A673 (cell line): ENCODE measurements around the gene FBXW8. TPM values are rescaled to one million over a fixed set of nuclear protein-coding genes. Genes with fewer than 3 reads are reported as not detected.

Source experiments
- BruUV-seq: library from RNA; stranded (reverse); fragments of 400-500 nt; replicated peaks from 2 replicates; lab custom pipeline; 2021; lab: Mats Ljungman, UMichigan
- CTCF ChIA-PET: fragments of 300-600 bp; sonication (Branson Sonifier 250); formaldehyde crosslinking; loops from one replicate; lab custom pipeline; 2022; ENCODE audit warnings: antibody characterized with exemption; lab: Charles Lee
- POLR2A ChIA-PET: fragments of 300-600 bp; sonication (Branson Sonifier 250); formaldehyde crosslinking; loops from one replicate; lab custom pipeline; 2022; ENCODE audit warnings: antibody characterized with exemption; ENCODE audit not compliant: low non-redundant PET; lab: Charles Lee
- DNase-seq: peaks from one replicate; pipeline ENCODE4 v3.0.0-alpha.2; 2015; ENCODE audit warnings: low spot score
- H3K27ac ChIP-seq: fragments of 200-600 bp; sonication (generic); 2 replicates; pipeline ENCODE4 v1.5.1; 2016; ENCODE audit warnings: mixed run types, low read depth, mild to moderate bottlenecking, mixed read lengths, antibody characterized with exemption, low read length; ENCODE audit not compliant: poor library complexity, severe bottlenecking
- H3K27me3 ChIP-seq: fragments of 200-600 bp; sonication (generic); replicated peaks from 2 replicates; pipeline ENCODE4 v1.6.1; 2017; ENCODE audit warnings: mixed run types, low read depth, mild to moderate bottlenecking, mixed read lengths, antibody characterized with exemption, low read length; ENCODE audit not compliant: insufficient read depth, poor library complexity
- H3K36me3 ChIP-seq: fragments of 200-600 bp; sonication (generic); 2 replicates; pipeline ENCODE4 v1.6.1; 2016; ENCODE audit warnings: mixed run types, mild to moderate bottlenecking, mixed read lengths, antibody characterized with exemption, low read length; ENCODE audit not compliant: insufficient read depth, poor library complexity, severe bottlenecking
- H3K4me1 ChIP-seq: fragments of 200-600 bp; sonication (generic); 2 replicates; pipeline ENCODE4 v1.6.1; 2017; ENCODE audit warnings: mixed run types, mild to moderate bottlenecking, mixed read lengths, antibody characterized with exemption, low read length; ENCODE audit not compliant: insufficient read depth, poor library complexity, severe bottlenecking
- H3K4me3 ChIP-seq: fragments of 200-600 bp; sonication (generic); 2 replicates; pipeline ENCODE4 v1.5.1; 2016; ENCODE audit warnings: low read depth, mixed run types, mild to moderate bottlenecking, mixed read lengths, low read length; ENCODE audit not compliant: poor library complexity, severe bottlenecking
- H3K9me3 ChIP-seq: fragments of 200-600 bp; sonication (generic); 2 replicates; pipeline ENCODE4 v1.6.1; 2016; ENCODE audit warnings: mixed run types, low read depth, mild to moderate bottlenecking, mixed read lengths, antibody characterized with exemption, low read length; ENCODE audit not compliant: poor library complexity, severe bottlenecking
- EZH2 ChIP-seq: fragments of 200-600 bp; sonication (generic); IDR thresholded peaks from 2 replicates; pipeline ENCODE4 v1.6.1; 2017; ENCODE audit warnings: borderline replicate concordance, low read depth, mild to moderate bottlenecking, mixed read lengths, antibody characterized with exemption, low read length; ENCODE audit not compliant: poor library complexity, severe bottlenecking
- intact Hi-C: fragments of 100-400 bp; cut with micrococcal nuclease; formaldehyde crosslinking; loops from one replicate; pipeline ENCODE4 v1.10.0; 2022; ENCODE audit not compliant: unreplicated experiment
- total RNA-seq: library from RNA; stranded (reverse); gene quantifications from 2 replicates; pipeline ENCODE4 v1.2.3, GENCODE V29; 2021
- TF ChIP-seq, protein P1 (sequence below): fragments of 300-800, 200-600 bp; sonication (generic); conservative IDR thresholded peaks from 2 replicates; pipeline ENCODE4 v1.5.1; 2017; ENCODE audit warnings: low read depth, mild to moderate bottlenecking, antibody characterized with exemption, low read length, moderate library complexity, mixed read lengths

Gene FBXW8
- total RNA-seq, 1 experiment from 2014 or later, result 14.8 TPM

DNA sequence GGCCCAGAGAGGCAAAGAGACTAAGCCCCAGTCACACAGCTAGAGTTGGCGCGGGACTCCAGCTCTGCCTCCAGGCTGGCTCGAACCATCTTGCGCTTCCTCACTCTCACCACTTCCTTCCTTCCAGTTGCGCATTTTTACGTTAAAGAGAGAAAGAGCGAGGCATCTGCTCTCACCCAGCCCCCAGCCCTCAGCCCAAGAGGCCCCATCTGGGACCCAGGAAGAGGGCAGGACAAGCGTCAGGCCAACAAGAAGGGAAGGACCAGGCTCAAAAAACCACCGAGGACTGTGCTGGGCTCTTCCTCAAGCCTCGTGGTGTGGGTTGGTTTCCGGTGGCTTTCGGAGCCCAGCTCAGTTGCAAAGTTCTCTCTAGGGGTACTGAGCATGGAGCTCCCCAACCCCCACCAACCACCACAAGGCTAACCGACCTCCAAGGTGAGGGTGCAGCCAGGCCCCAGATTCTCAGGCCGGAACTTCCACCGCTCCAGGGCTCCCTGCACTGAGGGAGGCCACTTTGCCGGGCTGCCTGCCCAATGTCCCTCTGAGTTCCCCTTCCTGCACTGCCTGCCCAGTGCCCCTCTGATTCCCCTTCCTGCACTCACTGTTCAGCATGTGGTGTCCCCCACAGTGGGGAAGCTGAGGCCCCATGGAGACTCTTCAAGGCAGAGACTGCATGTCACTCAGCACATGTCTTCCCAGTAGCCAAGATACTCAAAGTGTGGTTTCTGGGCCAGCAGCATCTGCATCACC is 152.6 kb downstream of the FBXW8 start:
- no peak for TF ChIP-seq EZH2
- TF ChIP-seq, protein P1, sequence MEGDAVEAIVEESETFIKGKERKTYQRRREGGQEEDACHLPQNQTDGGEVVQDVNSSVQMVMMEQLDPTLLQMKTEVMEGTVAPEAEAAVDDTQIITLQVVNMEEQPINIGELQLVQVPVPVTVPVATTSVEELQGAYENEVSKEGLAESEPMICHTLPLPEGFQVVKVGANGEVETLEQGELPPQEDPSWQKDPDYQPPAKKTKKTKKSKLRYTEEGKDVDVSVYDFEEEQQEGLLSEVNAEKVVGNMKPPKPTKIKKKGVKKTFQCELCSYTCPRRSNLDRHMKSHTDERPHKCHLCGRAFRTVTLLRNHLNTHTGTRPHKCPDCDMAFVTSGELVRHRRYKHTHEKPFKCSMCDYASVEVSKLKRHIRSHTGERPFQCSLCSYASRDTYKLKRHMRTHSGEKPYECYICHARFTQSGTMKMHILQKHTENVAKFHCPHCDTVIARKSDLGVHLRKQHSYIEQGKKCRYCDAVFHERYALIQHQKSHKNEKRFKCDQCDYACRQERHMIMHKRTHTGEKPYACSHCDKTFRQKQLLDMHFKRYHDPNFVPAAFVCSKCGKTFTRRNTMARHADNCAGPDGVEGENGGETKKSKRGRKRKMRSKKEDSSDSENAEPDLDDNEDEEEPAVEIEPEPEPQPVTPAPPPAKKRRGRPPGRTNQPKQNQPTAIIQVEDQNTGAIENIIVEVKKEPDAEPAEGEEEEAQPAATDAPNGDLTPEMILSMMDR, result no peak
- Histone ChIP-seq H3K4me3 (no peak overlapping the region), H3K27me3 (no peaks in the 10 kb centered on the region), H3K36me3 (no peaks in the 10 kb centered on the region), H3K4me1 (no peaks in the 10 kb centered on the region), H3K27ac (no peak overlapping the region), H3K9me3 (no peaks in the 10 kb centered on the region)
- BruUV-seq, result no TSS peak
- intact Hi-C loops, result no loop called here
- DNase-seq, result no peak
- POLR2A ChIA-PET, result no interaction called here
- CTCF ChIA-PET, result no interaction called here

DNA sequence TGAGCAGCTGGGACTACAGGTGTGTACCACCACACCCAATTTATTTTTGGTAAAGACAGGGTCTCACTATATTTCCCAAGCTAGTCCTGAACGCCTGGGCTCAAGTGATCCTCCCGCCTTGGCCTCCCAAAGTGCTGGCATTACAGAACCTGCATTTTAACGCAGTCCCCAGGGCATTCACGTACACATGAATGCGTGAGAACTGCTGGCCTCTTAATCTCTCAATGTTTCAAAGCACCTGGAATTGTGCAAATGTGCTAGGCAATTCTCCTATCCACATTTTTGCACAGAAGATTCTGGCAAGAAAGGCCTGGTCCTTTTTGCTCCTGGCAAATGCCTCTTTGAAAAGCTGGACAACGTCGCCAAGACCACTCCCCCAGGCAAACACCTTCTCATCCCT is 153.3 kb downstream of the FBXW8 start:
- CTCF ChIA-PET, result no interaction called here

DNA sequence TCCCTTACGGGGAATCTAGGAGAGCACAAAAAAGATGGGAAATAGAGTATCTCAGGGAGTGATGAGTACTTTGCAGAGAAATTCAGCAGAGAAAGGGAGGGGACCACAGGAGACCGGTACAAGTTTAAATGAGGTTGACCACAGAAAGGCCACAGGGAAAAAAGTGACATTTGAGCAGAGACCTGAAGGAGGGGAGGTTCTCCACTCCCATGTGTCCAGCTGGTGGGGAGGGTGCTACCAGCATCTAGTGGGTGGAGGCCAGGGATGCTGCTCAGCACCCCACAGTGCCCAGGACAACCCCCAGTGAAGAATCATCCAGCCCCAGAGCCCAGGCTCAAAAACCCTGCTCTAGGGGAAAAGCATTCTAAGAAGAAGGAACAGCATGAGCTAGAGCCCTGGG is 153.8 kb downstream of the FBXW8 start:
- Histone ChIP-seq H3K4me3 (no peak overlapping the region), H3K36me3 (no peaks in the 10 kb centered on the region), H3K9me3 (no peaks in the 10 kb centered on the region), H3K27me3 (no peaks in the 10 kb centered on the region), H3K27ac (no peak overlapping the region), H3K4me1 (no peaks in the 10 kb centered on the region)
- CTCF ChIA-PET, result no interaction called here
- DNase-seq, result no peak
- TF ChIP-seq, protein P1, result no peak
- TF ChIP-seq EZH2, result no peak
- POLR2A ChIA-PET, result no interaction called here
- BruUV-seq, result no TSS peak
- intact Hi-C loops, result no loop called here

More for the DNA sequence above, 153.3 kb downstream of the FBXW8 start:
- Histone ChIP-seq H3K36me3 (no peaks in the 10 kb centered on the region), H3K27ac (no peak overlapping the region), H3K27me3 (no peaks in the 10 kb centered on the region), H3K9me3 (no peaks in the 10 kb centered on the region), H3K4me3 (no peak overlapping the region), H3K4me1 (no peaks in the 10 kb centered on the region)
- intact Hi-C loops, result no loop called here
- POLR2A ChIA-PET, result no interaction called here
- no peak for DNase-seq
- TF ChIP-seq, protein P1, result no peak
- TF ChIP-seq EZH2, result no peak
- no TSS peak for BruUV-seq
